GM19025 (cell line): Measurements from ENCODE around the gene MAP4K1.
"Not testable (repeated sequence)": the region's sequence is repeated elsewhere in the genome, so short reads cannot be mapped to it uniquely, and the experiment has no call there.

ENCODE experiments used
- ATAC-seq: cut with Tn5 transposase; IDR thresholded peaks from one replicate; pipeline ENCODE4 v1.9.1; 2021; ENCODE audit warnings: mild to moderate bottlenecking, low read depth, moderate library complexity; ENCODE audit not compliant: unreplicated experiment

Gene MAP4K1

DNA sequence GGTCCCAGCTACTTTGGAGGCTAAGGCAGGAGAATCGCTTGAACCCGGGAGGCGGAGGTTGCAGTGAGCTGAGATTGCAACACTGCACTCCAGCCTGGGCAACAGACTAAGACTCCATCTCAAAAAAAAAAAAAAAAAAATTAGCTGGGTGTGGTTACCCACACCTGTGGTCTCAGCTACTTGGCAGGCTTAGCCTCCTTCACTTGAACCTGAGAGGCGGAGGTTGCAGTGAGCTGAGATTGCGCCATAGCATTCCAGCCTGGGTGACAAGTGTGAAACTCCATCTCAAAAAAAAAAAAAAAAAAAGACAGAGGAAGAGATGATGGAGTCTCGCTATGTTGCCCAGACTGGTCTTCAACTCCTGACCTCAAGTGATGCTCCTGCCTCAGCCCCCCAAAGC lies 38.4 kb downstream of the MAP4K1 start:
- ATAC-seq: not testable (repeated sequence)

DNA sequence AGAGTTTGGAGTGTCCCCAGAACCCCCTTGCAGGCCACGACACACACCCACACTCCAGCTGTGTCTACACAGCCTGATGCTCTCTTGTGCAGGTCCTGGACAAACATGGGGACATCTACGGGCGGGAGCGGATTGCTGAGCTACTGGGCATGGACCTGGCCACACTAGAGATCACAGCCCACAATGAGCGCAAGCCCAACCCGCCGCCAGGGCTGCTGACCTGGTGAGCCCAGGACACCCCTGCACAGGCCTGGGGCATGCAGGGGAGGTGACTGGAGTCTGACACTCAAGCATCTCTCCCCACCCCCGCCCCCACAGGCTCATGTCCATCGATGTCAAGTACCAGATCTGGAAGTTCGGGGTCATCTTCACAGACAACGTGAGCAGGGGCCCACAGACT lies 39.9 kb downstream of the MAP4K1 start:
- no peak for ATAC-seq

DNA sequence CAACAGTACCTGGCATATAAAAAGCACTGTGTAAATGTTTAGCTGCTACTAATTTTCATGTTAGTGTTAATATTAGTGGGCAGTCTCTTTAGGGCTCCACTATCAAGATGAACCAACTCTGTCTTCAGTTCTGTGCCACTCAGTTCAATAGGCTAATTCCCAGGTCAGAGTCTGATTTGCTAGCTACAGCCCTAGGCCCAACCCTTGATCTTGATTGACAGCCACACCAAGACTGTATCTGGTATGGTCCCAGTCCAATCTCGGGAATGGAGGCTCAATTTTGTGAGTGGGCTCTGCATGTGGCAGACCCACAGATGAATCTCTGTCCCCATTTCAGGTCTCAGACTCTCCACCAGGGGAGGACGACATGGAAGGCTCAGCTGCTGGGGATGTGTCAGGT lies 46.1 kb downstream of the MAP4K1 start:
- ATAC-seq: no peak

DNA sequence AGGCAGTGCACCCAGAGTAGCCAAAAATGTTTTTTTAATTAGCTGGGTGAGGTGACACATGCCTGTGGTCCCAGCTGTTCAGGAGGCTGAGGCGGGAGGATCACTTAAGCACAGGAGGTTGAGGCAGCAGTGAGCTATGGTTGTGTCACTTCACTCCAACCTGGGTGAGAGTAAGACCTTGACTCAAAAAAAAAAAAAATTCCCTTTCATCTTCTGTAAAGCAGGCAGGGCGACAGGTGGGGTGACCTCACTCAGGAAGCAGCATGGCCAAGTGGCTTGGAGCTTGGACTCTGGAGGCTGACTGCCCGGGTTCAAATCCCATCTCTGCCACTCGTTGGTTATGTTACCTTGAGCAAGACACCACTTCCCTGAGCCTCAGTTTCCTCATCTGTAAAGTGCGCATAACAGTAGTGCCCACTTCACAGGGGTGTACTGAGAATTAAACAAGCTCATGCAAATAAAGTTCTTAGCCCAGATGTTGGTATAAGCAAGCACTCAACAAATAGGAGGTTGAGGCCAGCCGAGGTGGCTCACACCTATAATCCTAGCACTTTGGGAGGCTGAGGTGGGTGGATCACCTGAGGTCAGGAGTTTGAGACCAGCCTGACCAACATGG lies 48.3 kb downstream of the MAP4K1 start:
- no peak for ATAC-seq

DNA sequence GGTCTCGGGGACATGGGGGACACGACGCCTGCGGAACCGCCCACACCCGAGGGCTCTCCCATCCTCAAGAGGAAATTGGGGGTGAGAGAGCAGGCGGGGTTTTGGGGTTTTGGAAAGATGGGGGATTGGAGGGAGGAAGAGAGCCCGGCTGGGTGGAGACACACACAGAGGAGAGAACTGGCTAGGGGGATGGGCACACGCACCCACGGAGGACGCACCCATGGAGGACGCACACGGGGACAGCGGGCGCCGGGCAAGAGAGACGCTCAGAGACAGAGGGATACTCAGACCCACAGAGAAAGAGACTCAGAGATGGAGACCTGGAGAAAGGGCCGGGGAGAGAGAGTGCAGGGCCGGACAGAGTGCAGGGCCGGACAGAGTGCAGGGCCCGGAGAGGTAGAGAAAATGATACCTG lies 52.1 kb downstream of the MAP4K1 start:
- ATAC-seq: no peak

DNA sequence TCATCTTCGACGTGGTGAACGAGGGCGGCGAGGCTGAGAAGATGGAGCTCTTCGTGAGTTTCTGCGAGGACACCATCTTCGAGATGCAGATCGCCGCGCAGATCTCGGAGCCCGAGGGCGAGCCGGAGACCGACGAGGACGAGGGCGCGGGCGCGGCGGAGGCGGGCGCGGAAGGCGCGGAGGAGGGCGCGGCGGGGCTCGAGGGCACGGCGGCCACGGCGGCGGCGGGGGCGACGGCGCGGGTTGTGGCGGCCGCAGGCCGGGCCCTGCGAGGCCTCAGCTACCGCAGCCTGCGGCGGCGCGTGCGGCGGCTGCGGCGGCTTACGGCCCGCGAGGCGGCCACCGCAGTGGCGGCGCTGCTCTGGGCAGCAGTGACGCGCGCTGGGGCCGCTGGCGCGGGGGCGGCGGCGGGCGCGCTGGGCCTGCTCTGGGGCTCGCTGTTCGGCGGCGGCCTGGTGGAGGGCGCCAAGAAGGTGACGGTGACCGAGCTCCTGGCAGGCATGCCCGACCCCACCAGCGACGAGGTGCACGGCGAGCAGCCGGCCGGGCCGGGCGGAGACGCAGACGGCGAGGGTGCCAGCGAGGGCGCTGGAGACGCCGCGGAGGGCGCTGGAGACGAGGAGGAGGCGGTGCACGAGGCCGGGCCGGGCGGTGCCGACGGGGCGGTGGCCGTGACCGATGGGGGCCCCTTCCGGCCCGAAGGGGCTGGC lies 52.6 kb downstream of the MAP4K1 start:
- ATAC-seq: no peak

DNA sequence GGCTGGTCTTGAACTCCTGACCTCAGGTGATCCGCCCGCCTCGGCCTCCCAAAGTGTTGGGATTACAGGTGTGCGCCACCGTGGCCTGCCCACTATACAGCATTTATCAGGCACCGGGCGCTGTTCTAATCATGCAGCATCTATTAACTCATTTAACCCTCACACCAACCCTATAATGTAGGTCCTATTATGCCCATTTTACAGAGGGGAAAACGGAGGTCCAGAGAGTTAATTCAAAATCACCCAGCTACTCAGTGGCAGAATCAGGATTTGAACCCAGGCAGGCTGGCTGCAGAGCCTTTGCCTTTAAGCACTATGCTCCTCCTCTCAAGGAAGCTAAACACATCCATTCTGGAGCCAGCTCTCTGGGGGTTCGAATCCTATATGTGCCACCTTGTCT lies 54.3 kb downstream of the MAP4K1 start:
- no peak for ATAC-seq

DNA sequence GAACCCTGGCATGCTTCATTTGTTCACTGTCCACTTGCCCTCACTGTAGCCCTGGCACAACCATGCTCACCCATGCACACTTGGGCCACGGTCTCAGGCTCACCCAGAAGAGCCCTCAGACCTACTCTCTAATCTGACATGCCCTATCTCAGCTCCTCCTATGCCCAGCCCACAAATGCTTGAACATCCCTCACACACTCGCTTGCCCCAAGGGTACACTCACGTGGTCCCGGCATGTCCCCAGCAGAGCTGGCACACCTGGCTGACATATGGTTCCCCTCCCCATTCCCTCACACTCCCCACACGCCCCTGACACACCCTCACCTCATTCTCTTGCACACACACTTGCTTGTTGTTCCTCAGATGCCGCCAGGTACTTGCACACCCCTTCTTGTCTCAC lies 55.7 kb downstream of the MAP4K1 start:
- no peak for ATAC-seq

DNA sequence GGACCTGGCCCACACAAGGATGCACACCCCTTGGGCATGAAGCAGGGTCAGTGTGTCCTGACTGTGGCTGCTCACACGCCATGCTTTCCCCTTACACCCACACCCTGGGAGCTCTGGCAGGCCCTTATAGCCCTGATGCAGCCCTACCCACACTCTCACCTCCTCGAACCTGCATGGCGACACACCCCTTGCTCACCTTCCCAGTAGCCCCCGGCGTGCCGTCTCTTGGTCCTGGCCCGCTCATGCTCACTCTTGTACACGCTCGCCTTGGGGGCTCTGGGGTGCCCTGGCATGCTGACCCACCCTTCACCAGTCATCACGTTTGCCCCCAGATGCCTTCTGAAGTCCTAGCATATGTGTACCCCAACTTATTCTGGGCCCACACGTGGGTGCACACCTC lies 56.1 kb downstream of the MAP4K1 start:
- ATAC-seq: no peak

DNA sequence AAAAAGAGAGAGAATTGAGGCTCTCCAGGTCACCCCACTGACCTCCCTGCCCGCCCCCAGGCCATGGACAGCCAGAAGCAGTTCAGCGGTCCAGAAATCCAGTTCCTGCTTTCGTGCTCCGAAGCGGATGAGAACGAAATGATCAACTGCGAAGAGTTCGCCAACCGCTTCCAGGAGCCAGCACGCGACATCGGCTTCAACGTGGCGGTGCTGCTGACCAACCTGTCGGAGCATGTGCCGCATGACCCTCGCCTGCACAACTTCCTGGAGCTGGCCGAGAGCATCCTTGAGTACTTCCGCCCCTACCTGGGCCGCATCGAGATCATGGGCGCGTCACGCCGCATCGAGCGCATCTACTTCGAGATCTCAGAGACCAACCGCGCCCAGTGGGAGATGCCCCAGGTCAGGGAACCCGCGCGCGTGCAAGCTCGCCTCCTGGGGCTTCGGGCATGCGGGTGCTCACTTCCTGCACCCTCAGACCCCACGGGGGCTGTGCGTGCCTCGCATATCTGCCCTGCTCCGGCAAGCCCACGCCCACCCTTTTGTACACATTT lies 56.6 kb downstream of the MAP4K1 start:
- no peak for ATAC-seq

DNA sequence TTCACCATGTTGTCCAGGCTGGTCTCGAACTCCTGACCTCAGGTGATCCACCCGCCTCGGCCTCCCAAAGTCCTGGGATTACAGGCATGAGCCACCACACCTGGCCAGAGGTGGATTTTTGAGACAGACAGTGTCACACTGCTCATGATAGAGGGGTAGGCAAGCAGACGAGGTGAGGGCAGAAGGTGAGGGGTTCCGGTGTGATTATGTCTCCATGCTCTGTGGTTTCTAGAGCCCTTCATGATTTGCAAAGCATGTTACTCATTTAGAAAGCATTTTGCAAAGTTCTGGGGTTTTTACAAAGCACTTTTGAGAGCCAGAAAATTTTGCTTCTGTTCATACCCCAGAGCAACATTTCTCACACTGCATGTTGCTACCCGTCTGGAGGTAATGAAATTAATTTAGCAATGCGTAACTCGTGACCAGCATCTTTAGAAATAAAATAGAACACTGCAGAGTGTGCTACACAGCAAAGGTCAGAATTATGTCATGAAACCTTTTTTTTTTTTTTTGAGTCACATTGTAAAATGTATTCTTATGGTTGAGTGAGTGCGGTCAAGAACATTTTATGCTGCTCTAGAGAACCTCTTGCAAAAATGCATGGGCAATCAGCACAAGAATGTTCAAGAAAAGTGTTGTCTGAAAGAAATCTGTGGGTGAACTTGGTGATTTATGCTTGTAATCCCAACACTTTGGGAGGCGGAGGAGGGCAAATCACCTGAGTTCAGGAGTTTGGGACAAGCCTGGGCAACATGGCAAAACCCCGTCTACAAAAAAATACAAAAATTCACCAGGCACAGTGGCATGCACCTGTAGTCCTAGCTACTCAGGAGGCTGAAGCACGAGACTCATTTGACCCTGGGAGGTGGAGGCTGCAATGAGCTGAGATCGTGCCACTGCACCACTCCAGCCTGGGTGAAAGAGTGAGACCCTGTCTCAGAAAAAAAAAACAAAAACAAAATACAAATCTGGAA lies 58.0 kb downstream of the MAP4K1 start:
- ATAC-seq: peak; percentile 62

DNA sequence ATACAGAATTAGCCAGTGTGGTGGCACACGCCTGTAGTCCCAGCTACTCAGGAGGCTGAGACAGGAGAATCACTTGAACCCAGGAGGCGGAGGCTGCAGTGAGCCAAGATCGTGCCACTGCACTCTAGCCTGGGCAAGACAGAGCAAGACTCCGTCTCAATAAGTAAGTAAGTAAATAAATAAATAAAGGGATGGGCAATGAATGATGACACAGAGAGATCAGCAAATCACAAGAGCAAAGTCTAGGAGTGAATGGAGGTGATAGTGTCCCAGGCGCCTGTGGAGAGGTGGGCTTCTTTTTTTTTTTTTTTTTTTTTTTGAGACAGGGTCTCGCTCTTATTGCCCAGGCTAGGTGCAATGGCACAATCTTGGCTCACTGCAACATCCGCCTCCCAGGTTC lies 58.8 kb downstream of the MAP4K1 start:
- ATAC-seq: not testable (repeated sequence)

DNA sequence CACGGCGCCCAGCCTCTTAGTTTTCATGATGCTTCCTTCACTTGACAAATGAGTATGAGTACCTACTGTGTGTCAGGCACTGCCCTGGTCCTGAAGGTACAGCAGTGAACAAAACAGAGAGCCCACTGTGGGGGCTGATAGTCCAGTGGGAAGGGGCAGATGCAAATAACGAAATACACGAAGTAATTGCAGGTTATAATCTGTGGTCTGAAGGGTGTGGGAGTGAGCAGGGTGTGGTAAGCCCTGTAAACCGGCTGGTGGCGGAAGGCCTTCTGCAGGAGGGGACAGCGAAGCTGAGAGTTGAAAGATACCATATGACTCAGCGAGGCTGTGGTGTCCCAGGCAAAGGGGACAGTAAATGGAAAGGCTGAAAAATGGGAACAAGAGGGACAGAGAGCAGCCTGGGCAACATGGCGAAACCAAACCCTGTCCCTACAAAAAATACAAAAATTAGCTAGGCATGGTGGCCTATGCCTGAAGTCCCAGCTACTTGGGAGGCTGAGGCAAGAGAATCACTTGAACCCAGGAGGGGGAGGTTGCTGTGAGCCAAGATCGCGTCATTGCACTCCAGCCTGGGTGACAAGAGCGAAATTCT lies 60.5 kb downstream of the MAP4K1 start:
- ATAC-seq: peak; percentile 34

DNA sequence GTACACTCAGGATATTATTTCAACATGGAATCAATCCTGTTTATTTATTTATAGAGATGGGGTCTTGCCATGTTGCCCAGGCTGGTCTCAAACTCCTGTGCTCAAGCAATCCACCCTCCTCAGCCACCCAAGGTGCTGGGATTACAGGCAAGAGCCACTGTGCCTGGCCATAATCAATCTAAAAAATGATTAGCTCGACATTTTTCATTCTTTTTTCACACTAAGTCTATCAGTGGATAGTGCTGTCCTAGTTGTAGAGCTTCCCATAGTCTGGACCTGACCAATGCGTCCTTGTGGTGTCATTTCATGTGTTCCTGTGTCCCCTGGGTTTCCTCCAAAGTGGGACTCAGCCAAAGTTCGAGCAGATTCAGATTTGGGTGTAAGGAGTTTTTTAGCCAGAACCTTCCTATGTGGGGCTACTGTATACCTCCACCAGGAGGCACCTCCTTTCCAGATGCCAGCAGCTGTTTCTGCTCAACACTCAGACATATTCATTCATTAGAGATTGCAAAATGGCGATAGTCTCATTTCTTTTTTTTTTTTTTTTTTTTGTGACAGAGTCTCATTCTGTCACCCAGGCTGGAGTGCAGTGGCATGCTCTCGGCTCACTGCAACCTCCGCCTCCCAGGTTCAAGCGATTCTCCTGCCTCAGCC lies 61.1 kb downstream of the MAP4K1 start:
- no peak for ATAC-seq

DNA sequence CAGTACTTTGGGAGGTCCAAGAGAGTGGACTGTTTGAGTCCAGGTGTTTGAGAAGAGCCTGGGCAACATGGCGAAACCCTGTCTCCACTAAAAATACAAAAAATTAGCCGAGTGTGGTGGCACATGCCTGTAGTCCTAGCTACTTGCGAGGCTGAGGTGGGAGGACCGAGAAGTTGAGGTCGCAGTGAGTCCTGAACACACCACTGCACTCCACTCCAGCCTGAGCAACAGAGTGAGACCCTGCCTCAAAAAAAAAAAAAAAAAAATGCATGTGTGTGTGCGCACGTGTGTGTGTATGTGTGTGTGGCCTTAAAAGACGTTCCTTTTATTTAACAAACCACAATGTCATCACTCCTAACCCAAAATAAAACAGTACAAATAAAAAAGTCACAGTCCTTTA lies 62.6 kb downstream of the MAP4K1 start:
- no peak for ATAC-seq

DNA sequence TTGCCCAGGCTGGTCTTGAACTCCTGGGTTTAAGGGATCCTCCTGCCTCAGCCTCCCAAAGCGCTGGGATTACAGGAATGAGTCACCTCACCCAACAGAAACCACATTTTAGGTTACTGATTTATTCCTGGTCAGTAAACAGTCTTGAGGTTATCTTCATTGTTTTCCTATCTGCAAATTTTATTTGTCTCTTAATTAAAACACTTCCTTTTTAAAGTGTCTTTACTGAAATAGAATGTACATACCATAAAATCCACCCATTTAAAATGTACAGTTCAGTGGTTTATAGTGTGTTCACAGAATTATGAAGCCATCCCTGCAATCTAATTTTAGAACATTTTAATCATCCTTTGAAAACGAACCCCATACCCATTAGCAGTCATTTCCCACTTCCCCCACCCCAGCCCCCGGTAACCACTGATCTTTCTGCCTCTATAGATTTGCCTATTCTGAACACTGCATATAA lies 63.0 kb downstream of the MAP4K1 start:
- ATAC-seq: no peak

DNA sequence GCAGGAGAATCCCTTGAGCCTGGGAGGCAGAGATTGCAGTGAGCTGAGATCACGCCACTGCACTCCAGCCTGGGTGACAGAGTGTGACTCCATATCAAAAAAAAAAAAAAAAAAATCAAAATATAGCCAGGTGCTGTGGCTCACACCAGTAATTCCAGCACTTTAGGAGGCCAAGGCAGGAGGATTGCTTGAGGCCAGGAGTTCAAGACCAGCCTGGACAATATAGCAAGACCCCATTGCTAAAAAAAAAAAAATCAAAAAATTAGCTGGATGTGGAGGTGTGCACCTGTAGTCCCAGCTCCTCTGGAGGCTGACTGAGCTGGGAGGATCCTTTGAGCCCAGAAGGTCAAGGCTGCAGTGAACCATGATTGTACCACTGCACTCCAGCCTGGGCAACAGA lies 64.5 kb downstream of the MAP4K1 start:
- ATAC-seq: not testable (repeated sequence)

DNA sequence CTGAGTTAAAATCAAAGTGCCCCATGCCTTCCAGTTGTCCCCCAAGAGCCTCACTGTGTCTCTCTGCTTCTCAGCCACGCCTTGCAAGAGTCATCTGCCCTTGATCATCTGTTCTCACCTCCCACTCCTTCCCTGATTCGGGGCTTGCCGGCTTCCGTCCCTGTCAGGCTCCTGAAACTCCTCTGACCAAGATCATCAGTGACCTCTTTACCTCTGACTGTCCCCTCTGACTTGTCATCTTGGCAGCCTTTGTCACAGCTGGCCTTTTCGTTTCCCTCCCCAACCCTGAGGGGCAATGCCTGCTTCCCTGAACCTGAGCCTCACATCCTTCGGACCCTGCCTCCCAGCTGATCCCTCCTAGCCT lies 66.3 kb downstream of the MAP4K1 start:
- ATAC-seq: no peak

DNA sequence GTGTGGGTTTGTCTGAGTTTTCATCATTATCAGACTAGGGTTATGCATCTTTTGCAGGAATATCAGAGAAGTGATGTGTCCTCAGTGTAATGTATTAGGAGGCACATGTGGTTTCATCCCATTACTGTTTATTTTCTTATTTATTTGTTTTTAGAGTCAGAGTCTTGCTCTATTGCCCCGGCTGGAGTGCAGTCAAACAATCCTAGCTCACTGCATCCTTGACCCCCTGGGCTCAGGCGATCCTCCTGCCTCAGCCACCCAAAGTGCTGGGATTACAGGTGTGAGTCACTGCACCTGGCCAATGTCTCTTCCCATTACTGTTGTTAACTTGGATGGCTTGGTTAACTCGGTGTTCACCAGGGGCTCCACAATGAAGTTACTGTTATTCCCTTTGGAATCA lies 67.4 kb downstream of the MAP4K1 start:
- no peak for ATAC-seq

DNA sequence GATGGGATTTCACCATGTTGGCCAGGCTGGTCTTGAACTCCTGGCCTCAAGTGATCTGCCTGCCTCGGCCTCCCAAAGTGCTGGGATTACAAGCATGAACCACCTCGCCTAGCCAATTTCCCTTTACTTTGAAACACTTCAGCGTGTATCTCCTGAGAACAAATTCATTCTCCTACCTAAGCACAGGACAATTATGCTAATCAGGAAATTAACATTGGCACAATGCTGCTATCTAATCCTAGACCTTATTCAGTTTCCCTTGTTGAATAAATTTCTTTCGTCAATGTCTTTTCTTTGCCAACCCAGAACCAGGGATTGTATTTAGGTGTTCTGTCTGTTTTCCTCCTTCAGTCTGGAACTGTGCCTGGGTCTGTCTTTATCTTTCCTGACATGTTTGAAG lies 67.8 kb downstream of the MAP4K1 start:
- ATAC-seq: no peak
